WTC11 (cell line): ENCODE measurements around the gene NFILZ. TPM values are rescaled to one million over a fixed set of nuclear protein-coding genes. Genes with fewer than 3 reads are reported as not detected.

Source experiments
- ATAC-seq: fragments of 200-7000 bp; cut with Tn5 transposase; 2 replicates; pipeline ENCODE4 v1.10.0; 2021; ENCODE audit warnings: mild to moderate bottlenecking, moderate library complexity
- CTCF ChIA-PET: fragments of 300-600 bp; sonication (Branson Sonifier 250); formaldehyde crosslinking; loops from one replicate; lab custom pipeline; 2021; ENCODE audit warnings: antibody characterized with exemption; lab: Charles Lee
- POLR2A ChIA-PET: fragments of 350-600 bp; sonication (Branson Sonifier 250); formaldehyde crosslinking; loops from one replicate; lab custom pipeline; 2021; ENCODE audit warnings: antibody characterized with exemption; lab: Charles Lee
- DNase-seq: peaks from one replicate; pipeline ENCODE4 v3.0.0; 2021; ENCODE audit warnings: low spot score
- H3K27ac Mint-ChIP-seq: 2 replicates; pipeline ENCODE4 v1.8.0; 2021; ENCODE audit warnings: mixed read lengths
- H3K27me3 Mint-ChIP-seq: 2 replicates; pipeline ENCODE4 v1.8.0; 2021; ENCODE audit warnings: low read depth, mild to moderate bottlenecking, moderate library complexity, mixed read lengths
- H3K36me3 Mint-ChIP-seq: 2 replicates; pipeline ENCODE4 v1.8.0; 2021; ENCODE audit warnings: mixed read lengths
- H3K4me1 Mint-ChIP-seq: 2 replicates; pipeline ENCODE4 v1.8.0; 2022; ENCODE audit warnings: mixed read lengths
- H3K4me3 Mint-ChIP-seq: 2 replicates; pipeline ENCODE4 v1.8.0; 2021; ENCODE audit warnings: mild to moderate bottlenecking, moderate library complexity, mixed read lengths
- H3K9me3 Mint-ChIP-seq: 2 replicates; pipeline ENCODE4 v1.8.0; 2021; ENCODE audit warnings: mixed read lengths
- ELF4 ChIP-seq: sonication (generic); formaldehyde crosslinking; IDR thresholded peaks from 2 replicates; pipeline ENCODE4 v1.8.1; 2022; ENCODE audit warnings: low read depth, mild to moderate bottlenecking, moderate library complexity, missing genetic modification reagents
- FOXK1 ChIP-seq: sonication (generic); formaldehyde crosslinking; IDR thresholded peaks from 2 replicates; pipeline ENCODE4 v1.8.0; 2022; ENCODE audit warnings: mild to moderate bottlenecking, moderate library complexity, missing genetic modification reagents
- IRF2 ChIP-seq: sonication (generic); formaldehyde crosslinking; IDR thresholded peaks from 2 replicates; pipeline ENCODE4 v1.8.0; 2022; ENCODE audit warnings: low read depth, missing genetic modification reagents, borderline replicate concordance
- JAZF1 ChIP-seq: fragments of 250-450 bp; sonication (Bioruptor Pico); IDR thresholded peaks from 2 replicates; pipeline ENCODE4 v1.9.0; 2021; ENCODE audit warnings: moderate library complexity, mild to moderate bottlenecking, inconsistent platforms
- KAT7 ChIP-seq: sonication (generic); formaldehyde crosslinking; IDR thresholded peaks from 2 replicates; pipeline ENCODE4 v1.8.1; 2023; ENCODE audit warnings: missing genetic modification reagents, mild to moderate bottlenecking, borderline replicate concordance
- MXD4 ChIP-seq: fragments of 250-450 bp; sonication (Bioruptor Pico); IDR thresholded peaks from 2 replicates; pipeline ENCODE4 v1.8.0; 2021; ENCODE audit warnings: mild to moderate bottlenecking, moderate library complexity, borderline replicate concordance
- NFATC4 ChIP-seq: fragments of 250-450 bp; sonication (Bioruptor Pico); IDR thresholded peaks from 2 replicates; pipeline ENCODE4 v1.9.0; 2021; ENCODE audit warnings: mild to moderate bottlenecking
- NFYB ChIP-seq: sonication (generic); formaldehyde crosslinking; conservative IDR thresholded peaks from 2 replicates; pipeline ENCODE4 v1.8.0; 2022; ENCODE audit warnings: low read depth, missing genetic modification reagents
- NR3C1 ChIP-seq: sonication (generic); formaldehyde crosslinking; conservative IDR thresholded peaks from 2 replicates; pipeline ENCODE4 v1.8.1; 2023; ENCODE audit warnings: low read depth, mild to moderate bottlenecking, missing genetic modification reagents
- OVOL2 ChIP-seq: fragments of 250-450 bp; sonication (Bioruptor Pico); IDR thresholded peaks from 2 replicates; pipeline ENCODE4 v1.9.0; 2021; ENCODE audit warnings: mild to moderate bottlenecking, borderline replicate concordance
- RELA ChIP-seq: sonication (generic); formaldehyde crosslinking; IDR thresholded peaks from 2 replicates; pipeline ENCODE4 v1.8.1; 2022; ENCODE audit warnings: missing genetic modification reagents, mild to moderate bottlenecking, borderline replicate concordance
- SP1 ChIP-seq: sonication (generic); formaldehyde crosslinking; conservative IDR thresholded peaks from 2 replicates; pipeline ENCODE4 v1.8.1; 2022; ENCODE audit warnings: missing genetic modification reagents
- TEAD4 ChIP-seq: sonication (generic); formaldehyde crosslinking; IDR thresholded peaks from 2 replicates; pipeline ENCODE4 v1.8.0; 2022; ENCODE audit warnings: mild to moderate bottlenecking, missing genetic modification reagents
- ZNF138 ChIP-seq: sonication (generic); formaldehyde crosslinking; conservative IDR thresholded peaks from 2 replicates; pipeline ENCODE4 v1.8.1; 2022; ENCODE audit warnings: mild to moderate bottlenecking, moderate library complexity, missing genetic modification reagents
- ZNF219 ChIP-seq: sonication (generic); formaldehyde crosslinking; IDR thresholded peaks from 2 replicates; pipeline ENCODE4 v1.8.0; 2023; ENCODE audit warnings: missing genetic modification reagents, mild to moderate bottlenecking, borderline replicate concordance
- ZNF671 ChIP-seq: fragments of 250-450 bp; sonication (Bioruptor Pico); IDR thresholded peaks from 2 replicates; pipeline ENCODE4 v1.8.0; 2021; ENCODE audit warnings: mild to moderate bottlenecking
- total RNA-seq: library from RNA; stranded (reverse); gene quantifications from 3 replicates; pipeline ENCODE4 v1.2.3, GENCODE V29; 2021
- TF ChIP-seq, protein P1 (sequence below): fragments of 200-600 bp; IDR thresholded peaks from 2 replicates; pipeline ENCODE4 v1.8.0; 2022; ENCODE audit warnings: antibody characterized with exemption
- TF ChIP-seq, protein P2 (sequence below): sonication (generic); formaldehyde crosslinking; IDR thresholded peaks from 2 replicates; pipeline ENCODE4 v1.8.1; 2022; ENCODE audit warnings: low read depth, mild to moderate bottlenecking, moderate library complexity, missing genetic modification reagents, borderline replicate concordance
- TF ChIP-seq, protein P3 (sequence below): sonication (generic); formaldehyde crosslinking; IDR thresholded peaks from 2 replicates; pipeline ENCODE4 v1.8.0; 2023; ENCODE audit warnings: missing genetic modification reagents
- TF ChIP-seq, protein P4 (sequence below): sonication (generic); formaldehyde crosslinking; IDR thresholded peaks from 2 replicates; pipeline ENCODE4 v1.8.1; 2023; ENCODE audit warnings: mild to moderate bottlenecking, missing genetic modification reagents, moderate library complexity

The NFILZ gene
- total RNA-seq, 1 experiment from 2014 or later: not detected

DNA sequence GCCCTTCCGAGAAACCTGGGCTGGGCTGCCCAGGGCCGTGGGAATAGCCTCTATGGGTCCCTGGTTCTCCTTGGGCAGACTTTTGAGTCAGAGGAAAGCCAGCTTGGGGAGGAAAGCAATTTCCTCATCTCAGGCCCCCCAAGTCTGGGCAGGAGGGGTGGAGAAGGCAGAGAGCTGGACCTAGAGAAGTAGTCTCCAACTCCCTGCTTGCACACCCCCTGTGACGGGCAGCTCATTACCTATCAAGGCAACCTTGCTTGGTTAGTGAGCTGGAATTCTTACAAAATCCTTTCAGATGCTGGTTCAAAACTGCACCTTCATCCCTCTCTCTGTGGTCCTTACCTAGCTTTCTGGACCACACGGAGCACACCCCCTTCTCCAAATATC is 34.2 kb downstream of the NFILZ start (continued):
- TF ChIP-seq, protein P1, sequence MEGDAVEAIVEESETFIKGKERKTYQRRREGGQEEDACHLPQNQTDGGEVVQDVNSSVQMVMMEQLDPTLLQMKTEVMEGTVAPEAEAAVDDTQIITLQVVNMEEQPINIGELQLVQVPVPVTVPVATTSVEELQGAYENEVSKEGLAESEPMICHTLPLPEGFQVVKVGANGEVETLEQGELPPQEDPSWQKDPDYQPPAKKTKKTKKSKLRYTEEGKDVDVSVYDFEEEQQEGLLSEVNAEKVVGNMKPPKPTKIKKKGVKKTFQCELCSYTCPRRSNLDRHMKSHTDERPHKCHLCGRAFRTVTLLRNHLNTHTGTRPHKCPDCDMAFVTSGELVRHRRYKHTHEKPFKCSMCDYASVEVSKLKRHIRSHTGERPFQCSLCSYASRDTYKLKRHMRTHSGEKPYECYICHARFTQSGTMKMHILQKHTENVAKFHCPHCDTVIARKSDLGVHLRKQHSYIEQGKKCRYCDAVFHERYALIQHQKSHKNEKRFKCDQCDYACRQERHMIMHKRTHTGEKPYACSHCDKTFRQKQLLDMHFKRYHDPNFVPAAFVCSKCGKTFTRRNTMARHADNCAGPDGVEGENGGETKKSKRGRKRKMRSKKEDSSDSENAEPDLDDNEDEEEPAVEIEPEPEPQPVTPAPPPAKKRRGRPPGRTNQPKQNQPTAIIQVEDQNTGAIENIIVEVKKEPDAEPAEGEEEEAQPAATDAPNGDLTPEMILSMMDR: no peak
- TF ChIP-seq ZNF671 (CRISPR knock-in tag): no peak
- TF ChIP-seq, protein P2, sequence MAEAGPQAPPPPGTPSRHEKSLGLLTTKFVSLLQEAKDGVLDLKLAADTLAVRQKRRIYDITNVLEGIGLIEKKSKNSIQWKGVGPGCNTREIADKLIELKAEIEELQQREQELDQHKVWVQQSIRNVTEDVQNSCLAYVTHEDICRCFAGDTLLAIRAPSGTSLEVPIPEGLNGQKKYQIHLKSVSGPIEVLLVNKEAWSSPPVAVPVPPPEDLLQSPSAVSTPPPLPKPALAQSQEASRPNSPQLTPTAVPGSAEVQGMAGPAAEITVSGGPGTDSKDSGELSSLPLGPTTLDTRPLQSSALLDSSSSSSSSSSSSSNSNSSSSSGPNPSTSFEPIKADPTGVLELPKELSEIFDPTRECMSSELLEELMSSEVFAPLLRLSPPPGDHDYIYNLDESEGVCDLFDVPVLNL (CRISPR knock-in tag): no peak
- no peak for TF ChIP-seq NFATC4
- TF ChIP-seq JAZF1 (CRISPR knock-in tag): no peak
- TF ChIP-seq ZNF219 (CRISPR knock-in tag): no peak
- TF ChIP-seq, all 79 proteins: peak for 0

DNA sequence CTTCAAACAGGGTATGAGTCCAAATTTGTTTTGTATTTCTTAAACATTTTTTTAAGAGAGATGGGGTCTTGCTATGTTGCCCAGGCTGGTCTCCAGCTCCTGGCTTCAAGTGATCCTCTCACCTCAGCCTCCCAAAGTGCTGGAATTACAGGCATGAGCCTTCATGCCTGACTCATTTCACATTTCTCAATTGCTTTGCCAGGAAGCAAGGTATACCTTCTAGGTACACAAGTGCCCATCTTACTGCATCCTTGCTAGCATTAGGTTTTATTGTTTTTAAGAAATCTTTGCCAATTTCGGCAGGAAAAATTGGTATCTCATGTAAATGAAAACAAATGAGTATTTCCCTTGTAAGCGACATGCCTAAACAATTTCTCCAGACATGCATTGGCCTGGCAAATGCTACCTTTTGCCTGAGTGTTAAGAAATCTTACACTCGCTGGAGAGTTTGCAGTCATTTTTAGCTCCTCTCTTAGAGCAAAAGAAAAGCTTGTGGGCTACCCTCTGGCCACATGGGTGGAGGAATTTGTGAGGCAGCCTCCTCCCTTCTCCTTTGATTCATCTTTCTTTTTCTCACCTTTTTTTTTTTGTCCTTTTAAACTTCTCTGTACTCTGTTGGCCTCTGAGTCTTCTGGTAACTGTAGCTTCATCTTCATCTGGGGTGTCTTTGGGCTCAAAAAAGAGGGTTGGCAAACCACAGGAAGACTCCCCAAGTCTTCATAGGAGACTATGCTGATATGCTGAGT is 35.2 kb downstream of the NFILZ start:
- Mint-ChIP-seq H3K4me3 (no peak overlapping the region), H3K36me3 (no peaks in the 10 kb centered on the region), H3K27ac (no peak overlapping the region), H3K27me3 (no peaks in the 10 kb centered on the region; the same call in 1 of the 2 replicates), H3K9me3 (peaks cover 21% of the 10 kb centered on the region), H3K4me1 (no peaks in the 10 kb centered on the region)
- ChIA-PET POLR2A (no interaction called here), CTCF (interaction anchor here (0.6 kb wide), 1 partner anchor 295 kb away, joined by 3 read pairs; no protein-coding TSS in a partner anchor)
- DNase-seq (no peak), ATAC-seq (no peak)
- TF ChIP-seq SP1 (CRISPR knock-in tag): no peak
- TF ChIP-seq NR3C1 (CRISPR knock-in tag): no peak
- no peak for TF ChIP-seq MXD4 (CRISPR knock-in tag)
- no peak for TF ChIP-seq ZNF671 (CRISPR knock-in tag)
- TF ChIP-seq RELA (CRISPR knock-in tag): no peak
- no peak for TF ChIP-seq NFYB (CRISPR knock-in tag)
- no peak for TF ChIP-seq IRF2 (CRISPR knock-in tag)
- no peak for TF ChIP-seq FOXK1 (CRISPR knock-in tag)
- TF ChIP-seq, protein P3, sequence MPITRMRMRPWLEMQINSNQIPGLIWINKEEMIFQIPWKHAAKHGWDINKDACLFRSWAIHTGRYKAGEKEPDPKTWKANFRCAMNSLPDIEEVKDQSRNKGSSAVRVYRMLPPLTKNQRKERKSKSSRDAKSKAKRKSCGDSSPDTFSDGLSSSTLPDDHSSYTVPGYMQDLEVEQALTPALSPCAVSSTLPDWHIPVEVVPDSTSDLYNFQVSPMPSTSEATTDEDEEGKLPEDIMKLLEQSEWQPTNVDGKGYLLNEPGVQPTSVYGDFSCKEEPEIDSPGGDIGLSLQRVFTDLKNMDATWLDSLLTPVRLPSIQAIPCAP: no peak
- no peak for TF ChIP-seq KAT7 (CRISPR knock-in tag)

DNA sequence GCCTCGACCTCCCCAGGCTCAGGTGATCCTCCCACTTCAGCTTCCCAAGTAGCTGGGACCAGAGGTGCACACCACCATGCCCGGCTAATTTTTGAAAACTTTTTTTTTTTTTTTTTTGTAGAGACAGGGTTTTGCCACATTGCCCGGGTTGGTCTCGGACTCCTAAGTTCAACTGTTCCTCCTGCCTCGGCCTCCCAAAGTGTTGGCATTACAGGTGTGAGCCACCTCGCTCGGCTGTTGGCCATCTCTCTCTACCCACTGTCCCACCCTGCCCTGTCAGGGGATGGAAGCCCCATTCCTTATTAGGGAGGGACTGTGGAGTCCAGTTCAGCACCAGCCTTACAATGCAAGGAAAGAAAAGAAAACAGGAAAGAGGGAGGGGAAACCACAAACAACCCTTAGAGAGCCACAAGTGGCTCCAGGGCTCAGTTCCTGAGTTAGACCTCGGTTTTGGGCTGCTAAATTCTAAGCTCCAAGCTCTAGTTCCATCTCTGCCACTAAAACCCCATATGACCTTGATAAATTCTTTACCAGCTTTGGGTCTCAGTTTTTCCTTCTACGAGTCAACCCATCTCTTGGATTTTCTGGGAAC is 36.5 kb downstream of the NFILZ start:
- Mint-ChIP-seq H3K4me3 (no peak overlapping the region), H3K27ac (no peak overlapping the region), H3K27me3 (no peaks in the 10 kb centered on the region; the same call in 1 of the 2 replicates), H3K4me1 (no peaks in the 10 kb centered on the region), H3K9me3 (peaks cover 21% of the 10 kb centered on the region), H3K36me3 (no peaks in the 10 kb centered on the region; the same call in 1 of the 2 replicates)
- ATAC-seq (no peak), DNase-seq (no peak)
- ChIA-PET POLR2A (no interaction called here), CTCF (no interaction called here)
- TF ChIP-seq JAZF1 (CRISPR knock-in tag) (no peak), ELF4 (no peak), TEAD4 (no peak), ZNF138 (CRISPR knock-in tag) (no peak), OVOL2 (CRISPR knock-in tag) (no peak)
- TF ChIP-seq, protein P4, sequence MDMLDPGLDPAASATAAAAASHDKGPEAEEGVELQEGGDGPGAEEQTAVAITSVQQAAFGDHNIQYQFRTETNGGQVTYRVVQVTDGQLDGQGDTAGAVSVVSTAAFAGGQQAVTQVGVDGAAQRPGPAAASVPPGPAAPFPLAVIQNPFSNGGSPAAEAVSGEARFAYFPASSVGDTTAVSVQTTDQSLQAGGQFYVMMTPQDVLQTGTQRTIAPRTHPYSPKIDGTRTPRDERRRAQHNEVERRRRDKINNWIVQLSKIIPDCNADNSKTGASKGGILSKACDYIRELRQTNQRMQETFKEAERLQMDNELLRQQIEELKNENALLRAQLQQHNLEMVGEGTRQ: no peak
